Suppressor macrophage treated with lipopolysaccharide for 1 hour (primary cell): ENCODE results near the gene CRYBG1.

Source experiments
- DNase-seq, 3 donors: peaks; one replicate each; pipeline ENCODE4 v3.0.0-alpha.2; 2020 to 2022

The CRYBG1 gene

DNA sequence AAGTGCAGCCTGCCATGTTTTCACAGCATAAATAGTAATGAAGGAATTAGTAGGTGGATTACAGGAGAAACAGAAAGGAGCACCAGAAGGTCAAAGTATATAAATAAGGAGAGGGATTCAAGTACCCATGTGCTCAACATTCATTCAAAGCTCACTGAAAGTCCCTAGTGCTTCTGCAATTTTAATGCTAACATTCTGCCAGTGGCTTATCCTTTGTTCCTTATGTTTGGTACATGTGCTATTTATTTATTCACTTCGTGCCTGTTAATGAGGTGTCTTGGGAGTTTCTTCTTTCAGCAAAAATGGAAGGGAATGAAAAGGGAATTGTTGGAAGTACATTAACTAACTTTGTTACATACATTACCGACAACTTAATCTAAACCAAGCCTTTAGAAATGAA is 105.7 kb downstream of the CRYBG1 start:
- no peak for DNase-seq

- no peak for DNase-seq
Measured at GRCh38 chr6:106468935-106469334, 108.4 kb downstream of the CRYBG1 start.

DNA sequence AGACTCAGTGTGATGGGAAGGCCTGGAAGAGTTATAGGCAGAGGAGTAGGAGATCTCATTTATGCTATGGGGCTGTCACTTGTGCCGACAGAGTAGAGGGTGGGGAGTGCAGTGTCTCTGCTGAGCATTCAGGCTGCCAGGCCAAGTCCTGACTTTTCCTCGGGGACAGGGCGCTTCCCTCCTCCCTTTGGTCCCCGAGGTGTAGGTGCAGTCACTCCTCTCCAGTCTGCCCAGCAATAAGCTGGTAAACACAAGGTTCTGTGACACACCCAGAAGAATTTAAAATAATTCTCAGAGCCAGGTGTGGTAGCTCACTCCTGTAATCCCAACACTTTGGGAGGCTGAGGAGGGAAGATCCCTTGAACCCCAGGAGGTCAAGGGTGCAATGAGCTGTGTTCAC is 109.4 kb downstream of the CRYBG1 start:
- no peak for DNase-seq

DNA sequence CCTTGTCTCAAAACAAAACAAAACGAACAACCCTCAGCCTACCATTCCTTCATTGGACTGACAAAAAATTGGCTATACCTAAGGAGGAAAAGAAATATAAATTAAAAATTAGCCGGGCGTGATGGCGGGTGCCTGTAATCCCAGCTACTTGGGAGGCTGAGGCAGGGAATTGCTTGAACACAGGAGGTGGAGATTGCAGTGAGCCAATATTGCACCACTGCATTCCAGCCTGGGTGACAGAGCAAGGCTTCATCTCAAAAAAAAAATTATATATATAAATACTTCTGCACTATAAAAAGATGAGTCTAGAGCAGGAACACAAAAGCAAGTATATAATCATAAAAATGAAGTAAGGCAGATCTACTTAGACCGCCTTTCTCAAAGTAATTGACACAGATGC is 109.8 kb downstream of the CRYBG1 start:
- DNase-seq = no peak

- no peak for DNase-seq
Measured at GRCh38 chr6:106470811-106471210, 110.3 kb downstream of the CRYBG1 start.

- peak; percentile 14 to 75 (median 63) for DNase-seq
Measured at GRCh38 chr6:106473812-106474211, 113.3 kb downstream of the CRYBG1 start.

DNA sequence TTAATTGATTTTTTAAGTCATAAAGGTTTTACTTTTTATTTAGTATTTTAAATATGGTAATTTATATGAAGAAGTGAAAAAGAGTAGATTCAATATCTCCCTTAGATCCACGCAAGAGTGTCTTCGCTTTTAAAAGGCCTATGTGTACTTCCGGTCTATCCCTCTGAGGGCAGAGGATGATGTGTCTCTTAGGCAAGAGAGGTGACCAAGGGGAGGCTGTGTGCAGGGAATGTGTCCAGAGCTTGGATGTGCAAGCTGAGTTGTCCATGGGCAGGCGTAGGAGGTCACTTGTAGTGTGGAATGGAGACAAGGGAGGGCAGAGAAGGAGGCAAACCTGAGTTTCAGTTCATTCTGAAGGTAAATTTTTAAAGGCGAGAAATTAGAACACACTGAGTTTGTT is 113.9 kb downstream of the CRYBG1 start:
- DNase-seq = peak in 2 of 3 donors; percentile 31 to 51

DNA sequence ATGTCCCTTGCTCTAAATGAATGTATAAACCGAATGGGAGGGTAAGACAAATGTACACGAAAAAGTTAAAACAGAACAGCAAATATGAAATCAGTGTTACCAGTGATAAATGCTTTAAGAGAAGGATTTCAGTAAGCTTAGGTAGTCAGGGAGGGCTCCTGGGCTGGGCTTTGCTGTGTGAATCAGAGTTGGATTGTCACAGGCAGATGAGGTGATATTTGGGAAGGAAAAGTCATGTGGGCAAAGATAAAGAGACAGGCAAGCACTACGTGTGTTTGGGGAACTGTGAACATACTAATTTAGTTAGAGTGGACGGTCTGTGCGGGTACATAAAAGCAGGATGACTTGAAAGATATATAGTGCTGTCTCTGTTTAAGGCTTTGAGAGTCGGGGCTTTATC is 114.8 kb downstream of the CRYBG1 start:
- DNase-seq = peak in 2 of 3 donors; percentile 18 to 55

- DNase-seq = peak in 2 of 3 donors; percentile 48 to 77
Measured at GRCh38 chr6:106476331-106477105, 116.0 kb downstream of the CRYBG1 start.

- peak; percentile 24 to 53 (median 43) for DNase-seq
Measured at GRCh38 chr6:106477146-106477545, 116.6 kb downstream of the CRYBG1 start.

DNA sequence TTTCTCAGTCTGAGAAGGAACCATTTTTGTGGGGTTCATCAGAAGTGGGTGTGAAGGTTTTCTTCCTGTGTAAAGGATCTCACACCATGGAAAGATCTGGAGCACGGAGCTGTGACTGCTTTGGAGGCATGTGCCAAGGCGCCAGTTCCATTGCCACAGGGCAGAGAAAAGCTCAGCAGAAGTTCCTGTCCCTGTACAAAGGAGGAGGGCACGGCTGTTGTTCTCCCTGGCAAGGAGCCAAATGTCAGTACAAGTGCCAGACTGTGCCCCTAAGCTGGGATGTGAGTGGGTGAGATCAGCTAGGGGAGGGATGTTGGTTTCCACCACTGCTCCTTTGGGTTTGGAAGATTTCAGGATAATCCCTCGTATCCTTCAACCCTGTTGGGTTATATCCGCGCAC is 117.3 kb downstream of the CRYBG1 start:
- peak in 1 of 3 donors; percentile 20 for DNase-seq

- DNase-seq = no peak
Measured at GRCh38 chr6:106486236-106486635, 125.7 kb downstream of the CRYBG1 start.

DNA sequence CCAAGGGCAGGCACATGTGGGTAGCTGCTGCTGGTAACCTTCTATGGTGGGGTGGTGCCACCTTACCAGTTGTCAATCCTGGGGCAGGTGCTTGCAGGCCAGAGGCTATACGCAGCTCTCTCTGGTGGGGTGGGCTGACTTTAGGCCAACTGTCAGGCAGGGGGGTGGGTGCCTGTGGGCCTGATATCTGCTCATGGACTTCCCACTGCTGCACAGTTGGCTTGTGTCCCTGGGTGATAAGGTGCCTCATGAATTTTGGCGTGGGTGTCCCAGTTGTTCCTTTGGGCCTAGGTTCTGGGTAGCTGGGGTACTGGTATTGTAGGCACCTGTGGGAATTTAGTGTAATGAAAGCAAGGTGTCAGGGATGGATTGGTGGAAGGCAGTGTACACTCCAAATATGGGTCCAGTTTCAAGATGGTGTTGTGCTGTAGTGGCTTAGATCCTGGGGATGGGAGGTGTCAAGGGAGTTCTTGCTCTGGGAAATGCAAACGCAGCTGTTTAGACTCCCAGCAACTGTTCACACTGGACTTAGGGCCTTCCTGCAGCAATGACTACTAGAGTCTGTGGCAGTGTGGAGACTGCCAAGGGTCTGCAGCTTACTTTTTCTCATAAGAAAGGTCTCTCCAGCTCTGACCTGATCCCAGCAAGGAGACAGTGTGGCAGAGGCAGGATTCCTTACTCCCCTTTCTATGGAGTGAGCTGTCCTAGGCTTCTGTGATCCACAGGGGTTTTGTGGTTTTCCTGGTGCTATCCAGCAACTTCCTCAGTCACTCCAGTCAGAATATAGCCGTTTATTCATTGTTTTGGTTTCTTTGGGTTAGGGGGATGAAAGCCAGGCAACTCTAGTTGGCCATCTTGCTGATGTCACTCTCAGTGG is 128.2 kb downstream of the CRYBG1 start:
- DNase-seq = no peak

DNA sequence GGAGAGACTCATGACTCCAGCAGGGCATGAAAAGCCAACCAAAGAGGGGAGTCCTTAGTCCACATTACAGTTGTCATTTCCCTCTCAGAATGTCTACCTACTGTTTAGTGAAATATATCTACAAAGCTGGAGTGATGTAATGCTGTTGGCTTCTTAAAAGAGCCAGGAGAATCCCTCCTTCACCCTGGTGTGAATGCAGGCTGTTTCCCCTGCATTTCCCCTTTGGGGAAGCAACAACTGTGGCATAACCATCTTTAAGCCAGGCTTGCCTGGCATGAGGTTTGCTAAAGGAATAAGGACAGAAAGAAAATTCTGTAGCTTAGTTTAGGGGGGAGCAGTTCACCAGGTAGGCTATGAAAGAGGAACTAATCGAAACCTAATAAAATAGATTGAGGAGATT is 129.5 kb downstream of the CRYBG1 start:
- peak in 2 of 3 donors; percentile 33 to 43 for DNase-seq

DNA sequence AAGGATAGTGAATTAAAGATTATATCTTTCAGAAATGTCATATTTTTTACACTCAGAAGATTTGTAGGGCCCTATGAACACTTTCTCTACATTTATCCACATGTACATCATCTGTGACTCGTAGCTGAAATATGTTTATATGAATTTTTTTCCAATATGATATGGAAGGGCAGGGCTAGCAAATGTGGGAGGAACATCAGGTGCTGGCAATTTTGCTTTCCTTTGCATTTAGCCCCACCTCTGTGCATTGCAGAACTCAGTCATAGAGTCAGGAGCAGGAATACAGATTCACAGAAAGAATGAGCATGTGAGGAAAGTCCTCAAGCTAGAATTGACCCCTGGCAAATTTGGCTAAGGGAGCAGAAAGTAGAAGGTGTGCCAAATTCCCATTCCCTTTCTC is 129.9 kb downstream of the CRYBG1 start:
- no peak for DNase-seq

- DNase-seq = no peak
Measured at GRCh38 chr6:106490974-106491373, 130.5 kb downstream of the CRYBG1 start.

DNA sequence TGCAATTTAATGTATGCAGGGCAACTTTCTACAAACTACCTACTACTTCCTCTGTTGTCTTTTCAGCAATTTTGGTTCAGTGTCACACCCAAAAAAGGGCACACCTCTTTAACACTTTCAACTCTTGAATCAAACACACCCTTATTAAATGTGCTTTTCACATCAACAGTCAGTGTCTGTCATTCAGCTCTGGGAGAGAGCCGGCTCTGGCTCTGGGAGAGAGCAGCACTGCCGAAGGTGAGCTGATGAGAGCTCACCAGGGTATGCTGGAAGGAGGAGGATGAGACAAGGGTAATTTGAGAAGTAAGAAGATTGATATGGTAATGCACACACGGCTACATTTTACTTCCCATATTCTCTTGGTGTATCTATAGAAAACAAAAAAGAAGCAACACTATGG is 134.5 kb downstream of the CRYBG1 start:
- no peak for DNase-seq

- peak; percentile 56 to 73 (median 67) for DNase-seq
Measured at GRCh38 chr6:106496823-106497222, 136.3 kb downstream of the CRYBG1 start.

- peak; percentile 67 to 85 (median 81) for DNase-seq
Measured at GRCh38 chr6:106501960-106502371, 141.4 kb downstream of the CRYBG1 start.

DNA sequence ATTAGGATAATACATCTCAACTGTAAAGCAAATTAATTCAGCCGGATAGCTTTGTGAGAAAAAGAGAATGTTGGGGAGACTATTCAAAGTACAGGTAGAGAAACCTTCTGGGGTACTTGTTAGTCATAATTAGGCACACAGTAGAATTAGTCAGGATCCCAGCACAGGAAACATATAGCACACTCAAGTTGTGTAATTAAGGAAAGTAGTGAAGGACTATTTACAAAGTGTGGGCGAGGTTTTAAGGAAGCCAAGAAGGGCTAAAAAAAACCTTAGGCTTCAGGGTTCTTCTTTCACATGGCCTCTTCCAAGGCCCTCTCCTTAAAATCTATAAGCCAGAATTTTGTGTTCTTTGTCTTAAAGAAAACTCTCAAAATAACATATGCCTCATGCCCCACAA is 142.0 kb downstream of the CRYBG1 start:
- peak; percentile 75 to 96 (median 94) for DNase-seq

DNA sequence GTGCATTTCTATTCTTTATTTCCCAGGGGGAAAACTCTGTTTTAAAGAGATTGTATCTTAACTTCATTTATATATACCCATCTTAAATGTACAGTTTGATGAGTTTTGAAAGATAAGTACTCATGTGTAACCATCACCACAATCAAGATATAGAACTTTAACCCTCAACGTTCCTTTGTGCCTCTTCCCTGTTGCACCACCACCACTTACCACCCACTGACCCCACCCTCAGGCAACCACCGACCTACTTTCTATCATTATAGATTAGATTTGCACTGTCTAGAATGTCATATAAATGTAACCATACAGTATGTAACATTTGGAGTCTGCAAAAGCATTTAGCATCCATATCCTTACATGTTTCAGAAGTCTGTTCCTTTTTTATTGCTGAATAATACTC is 147.8 kb downstream of the CRYBG1 start:
- DNase-seq = no peak

- peak in 1 of 3 donors; percentile 49 for DNase-seq
Measured at GRCh38 chr6:106508834-106509233, 148.3 kb downstream of the CRYBG1 start.

- DNase-seq = peak; percentile 70 to 76 (median 72)
Measured at GRCh38 chr6:106509420-106510089, 149.0 kb downstream of the CRYBG1 start.
